Endothelial cell of umbilical vein (primary cell): Measurements from ENCODE around the gene YBX3. TPM values are rescaled to one million over a fixed set of nuclear protein-coding genes. Genes with fewer than 3 reads are reported as not detected.

Experiments used
- polyA plus RNA-seq, 4 experiments: library from polyadenylated mRNA; depleted of rRNA in 3 of 4; stranded (reverse) in 3 of 4; unstranded in 1 of 4; fragments of >200 nt; gene quantifications; 2 replicates each; pipeline versions ENCODE4 v1.2.1 to v1.2.3, GENCODE V29; 2011 to 2012; ENCODE audit warnings: missing spikeins in 1 of 4
- total RNA-seq: library from RNA; stranded (reverse); gene quantifications from 2 replicates; pipeline ENCODE4 v1.2.3, GENCODE V29; 2021

Gene YBX3
- total and polyA plus RNA-seq, 2 donors (not counting 3 experiments of a cell fraction or from before 2014, with no cell fraction given), result 137 to 441 TPM

Other genes starting within 250 kb of the YBX3 start
- gene EIF2S3B, start 217.4 kb downstream of the YBX3 start, total RNA-seq, result 0.44 and 0.55 TPM in 2 replicates
- gene EIF2S3B, start 217.4 kb downstream of the YBX3 start, polyA plus RNA-seq, result 0.16 and 0.21 TPM in 2 replicates
- gene MAGOHB, start 109.7 kb downstream of the YBX3 start, total RNA-seq, result 45.4 and 48.3 TPM in 2 replicates
- 6.2 and 8.9 TPM in 2 replicates for gene MAGOHB, start 109.7 kb downstream of the YBX3 start, polyA plus RNA-seq
- gene STYK1, start 49.3 kb downstream of the YBX3 start, total RNA-seq, result 14.6 and 15.2 TPM in 2 replicates
- 6.0 and 7.7 TPM in 2 replicates for gene STYK1, start 49.3 kb downstream of the YBX3 start, polyA plus RNA-seq
- not detected in 2 replicates for gene TAS2R7, start 79.3 kb upstream of the YBX3 start, total RNA-seq
- gene TAS2R7, start 79.3 kb upstream of the YBX3 start, polyA plus RNA-seq, result not detected in 2 replicates
- gene TAS2R8, start 84.0 kb upstream of the YBX3 start, total RNA-seq, result not detected in 2 replicates
- gene TAS2R8, start 84.0 kb upstream of the YBX3 start, polyA plus RNA-seq, result not detected in 2 replicates
- not detected in 2 replicates for gene TAS2R9, start 86.8 kb upstream of the YBX3 start, total RNA-seq
- not detected in 2 replicates for gene TAS2R9, start 86.8 kb upstream of the YBX3 start, polyA plus RNA-seq
- gene TAS2R10, start 103.0 kb upstream of the YBX3 start, total RNA-seq, result 0.66 TPM in 1 of 2 replicates, not detected in the other
- gene TAS2R10, start 103.0 kb upstream of the YBX3 start, polyA plus RNA-seq, result 0.11 and 0.22 TPM in 2 replicates
- 2.4 and 2.8 TPM in 2 replicates for gene PRR4, start 126.2 kb upstream of the YBX3 start, total RNA-seq
- 2.4 and 2.6 TPM in 2 replicates for gene PRR4, start 126.2 kb upstream of the YBX3 start, polyA plus RNA-seq
- gene PRH1, start 160.9 kb upstream of the YBX3 start, total RNA-seq, result 16.2 and 17.0 TPM in 2 replicates
- 2.2 and 2.3 TPM in 2 replicates for gene PRH1, start 160.9 kb upstream of the YBX3 start, polyA plus RNA-seq
- 0.97 and 1.7 TPM in 2 replicates for gene TAS2R13, start 186.2 kb upstream of the YBX3 start, total RNA-seq
- gene TAS2R13, start 186.2 kb upstream of the YBX3 start, polyA plus RNA-seq, result 0.04 and 0.08 TPM in 2 replicates
- not detected in 2 replicates for gene PRH2, start 205.9 kb upstream of the YBX3 start, total RNA-seq
- 0.21 TPM in 1 of 2 replicates, not detected in the other for gene PRH2, start 205.9 kb upstream of the YBX3 start, polyA plus RNA-seq
- gene TAS2R14, start 215.9 kb upstream of the YBX3 start, total RNA-seq, result 3.0 and 4.2 TPM in 2 replicates
- 0.76 and 0.91 TPM in 2 replicates for gene TAS2R14, start 215.9 kb upstream of the YBX3 start, polyA plus RNA-seq